Stimulated activated CD8-positive, alpha-beta memory T cell treated with anti-CD3 and anti-CD28 coated beads, Interleukin-2, amount 100 ng/mL, for 1 hour (primary cell): ENCODE results near the gene PTTG1IP.

ENCODE experiments used
- DNase-seq, 2 donors: peaks; one replicate each; pipeline ENCODE4 v3.0.0-alpha.2; 2020; ENCODE audit warnings: low read depth in 2 of 2

Gene PTTG1IP

DNA sequence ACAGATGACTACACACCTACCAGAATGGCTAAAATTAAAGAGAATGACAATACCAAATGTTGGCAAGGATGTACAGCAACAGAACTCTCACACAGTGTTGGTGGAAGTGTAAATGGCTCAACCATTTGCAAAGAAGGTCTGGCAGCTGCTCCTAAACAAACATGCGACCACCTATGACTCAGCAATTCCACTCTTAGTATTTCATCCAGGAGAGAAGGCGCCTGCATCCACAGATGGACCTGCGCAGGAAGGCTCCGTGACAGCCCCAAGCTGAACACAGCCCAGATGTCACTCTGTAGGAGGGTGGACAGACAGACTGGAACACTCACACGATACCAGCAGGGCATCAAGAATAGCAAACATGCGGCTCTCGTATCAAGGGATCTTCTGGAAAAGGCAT is 6.7 kb downstream of the PTTG1IP start:
- DNase-seq = no peak

DNA sequence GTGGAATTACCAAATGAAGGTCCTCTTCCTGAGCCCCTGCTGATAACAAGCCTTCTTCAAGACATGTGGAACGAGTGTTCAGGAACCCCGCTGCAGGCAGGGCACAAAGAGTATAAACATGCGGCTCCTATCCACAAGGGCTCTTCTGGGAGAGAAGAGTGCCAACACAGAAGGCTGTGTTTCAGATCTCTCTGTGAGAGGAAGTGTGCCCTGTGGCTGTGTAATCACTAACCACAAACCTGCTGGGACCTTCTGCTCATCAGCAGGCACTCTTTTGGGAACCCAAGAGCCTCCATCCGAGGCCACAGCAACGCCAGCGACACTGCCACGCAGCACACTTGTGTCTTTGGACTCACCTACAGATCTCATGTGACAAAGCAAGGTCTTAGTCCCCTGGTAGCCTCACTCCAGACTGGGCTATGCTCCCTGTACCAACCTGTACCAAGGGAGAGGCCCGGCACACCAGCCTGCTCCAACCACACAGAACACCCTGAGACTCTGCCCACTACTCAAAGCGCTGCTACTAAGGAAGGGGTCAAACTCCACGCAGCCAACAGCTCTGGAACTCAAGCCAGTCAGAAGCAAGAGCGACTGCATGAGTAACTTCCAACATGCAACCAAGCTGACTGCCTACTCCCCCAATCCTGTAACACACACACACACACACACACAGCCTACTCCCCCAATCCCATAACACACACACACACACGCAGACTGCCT is 7.8 kb downstream of the PTTG1IP start:
- no peak for DNase-seq

GRCh38 chr21:44862869-44863685 is 10.4 kb downstream of the PTTG1IP start:
- DNase-seq = no peak

DNA sequence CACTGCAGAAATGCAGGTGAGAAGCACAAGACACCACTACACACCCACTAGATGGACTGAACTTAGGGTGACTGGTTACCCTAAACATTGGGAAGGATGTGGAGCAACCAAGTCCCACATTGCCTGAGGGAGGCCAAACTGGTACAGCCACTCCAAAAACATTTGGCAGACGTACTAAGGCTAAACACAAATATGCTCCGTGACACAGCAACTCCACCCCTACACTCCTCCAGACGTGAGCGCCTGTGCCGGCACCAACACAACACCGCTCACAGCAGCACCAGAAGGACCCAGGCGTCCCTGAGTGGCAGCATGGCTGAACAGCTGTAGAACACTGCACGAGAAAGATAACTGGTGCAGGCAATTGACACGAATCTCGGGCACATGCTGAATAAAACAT is 14.7 kb downstream of the PTTG1IP start:
- no peak for DNase-seq

- DNase-seq = no peak
Measured at GRCh38 chr21:44858291-44858690, 15.2 kb downstream of the PTTG1IP start.

DNA sequence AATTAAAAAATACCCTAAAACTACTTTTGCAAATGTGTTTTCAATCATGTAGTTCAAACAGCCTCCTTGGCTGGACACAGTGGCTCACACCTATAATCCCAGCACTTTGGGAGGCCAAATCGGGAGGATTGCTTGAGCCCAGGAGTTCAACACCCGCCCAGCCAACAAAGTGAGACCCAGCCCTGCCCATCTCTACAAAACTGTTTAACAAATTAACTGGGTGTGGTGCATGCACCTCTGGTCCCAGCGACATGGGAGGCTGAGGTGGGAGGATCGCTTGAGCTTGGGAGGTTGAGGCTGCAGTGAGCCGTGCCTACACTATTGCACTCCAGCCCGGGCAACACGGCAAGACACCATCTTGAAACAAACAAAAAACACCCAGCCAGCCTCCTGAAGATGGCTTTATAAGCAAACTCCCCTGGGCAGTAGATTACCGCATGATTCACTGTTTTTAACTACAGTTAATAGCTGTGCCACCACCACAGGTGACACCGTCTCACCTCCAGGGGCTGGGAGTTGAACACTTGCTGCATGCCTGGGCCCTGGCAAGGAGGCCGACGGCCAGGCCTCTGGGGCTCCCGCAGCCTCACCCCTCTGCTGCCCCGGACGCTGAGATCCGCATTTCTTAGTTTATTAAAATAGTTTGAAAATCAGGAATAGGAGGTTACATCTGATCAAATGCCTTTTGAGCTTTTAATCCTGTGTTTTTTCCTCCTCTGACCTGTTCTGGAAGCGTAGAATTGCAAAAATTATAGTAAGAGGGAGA is 16.2 kb downstream of the PTTG1IP start:
- DNase-seq = no peak

- no peak for DNase-seq
Measured at GRCh38 chr21:44856131-44856530, 17.4 kb downstream of the PTTG1IP start.

GRCh38 chr21:44855572-44855971 is 17.9 kb downstream of the PTTG1IP start:
- DNase-seq = no peak

DNA sequence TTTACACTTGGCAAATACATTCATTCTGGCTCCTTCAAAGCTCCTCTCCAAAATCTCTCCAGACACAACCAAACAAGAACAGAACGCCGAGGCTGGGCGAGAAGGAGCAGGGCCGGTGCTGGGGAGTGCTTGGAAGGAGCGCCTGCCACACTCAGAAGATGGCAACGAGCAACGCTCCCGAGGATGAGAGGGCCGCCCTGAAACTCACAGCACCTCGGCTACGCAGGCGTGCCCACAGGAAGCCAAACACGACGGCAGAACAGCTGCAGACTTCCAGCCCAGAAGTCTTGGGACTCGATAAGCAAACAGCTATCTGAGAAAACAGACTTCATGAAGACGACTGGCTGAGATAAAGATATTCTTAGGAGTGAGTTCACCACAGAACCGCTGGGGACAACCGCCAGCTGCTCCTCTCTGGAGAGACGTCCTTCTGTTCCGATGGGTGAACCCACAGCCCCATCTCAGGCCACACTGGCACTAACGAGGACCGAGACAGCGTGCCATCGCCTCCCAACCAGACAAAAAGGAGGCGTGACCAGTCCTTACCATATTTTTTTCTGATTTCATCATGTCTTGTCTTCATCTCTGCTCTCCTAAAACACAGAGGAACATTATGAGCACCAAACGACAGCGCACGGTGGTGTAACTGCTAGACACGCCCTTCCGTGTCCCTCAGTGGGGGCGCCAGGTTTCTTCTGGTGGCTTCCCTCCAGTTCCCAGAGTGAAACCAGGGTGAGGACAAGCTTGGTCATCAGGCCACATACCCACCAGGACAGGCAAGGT is 18.6 kb downstream of the PTTG1IP start:
- no peak for DNase-seq

- no peak for DNase-seq
Measured at GRCh38 chr21:44854391-44854663, 19.2 kb downstream of the PTTG1IP start.

GRCh38 chr21:44853601-44854390 is 19.7 kb downstream of the PTTG1IP start:
- no peak for DNase-seq

DNA sequence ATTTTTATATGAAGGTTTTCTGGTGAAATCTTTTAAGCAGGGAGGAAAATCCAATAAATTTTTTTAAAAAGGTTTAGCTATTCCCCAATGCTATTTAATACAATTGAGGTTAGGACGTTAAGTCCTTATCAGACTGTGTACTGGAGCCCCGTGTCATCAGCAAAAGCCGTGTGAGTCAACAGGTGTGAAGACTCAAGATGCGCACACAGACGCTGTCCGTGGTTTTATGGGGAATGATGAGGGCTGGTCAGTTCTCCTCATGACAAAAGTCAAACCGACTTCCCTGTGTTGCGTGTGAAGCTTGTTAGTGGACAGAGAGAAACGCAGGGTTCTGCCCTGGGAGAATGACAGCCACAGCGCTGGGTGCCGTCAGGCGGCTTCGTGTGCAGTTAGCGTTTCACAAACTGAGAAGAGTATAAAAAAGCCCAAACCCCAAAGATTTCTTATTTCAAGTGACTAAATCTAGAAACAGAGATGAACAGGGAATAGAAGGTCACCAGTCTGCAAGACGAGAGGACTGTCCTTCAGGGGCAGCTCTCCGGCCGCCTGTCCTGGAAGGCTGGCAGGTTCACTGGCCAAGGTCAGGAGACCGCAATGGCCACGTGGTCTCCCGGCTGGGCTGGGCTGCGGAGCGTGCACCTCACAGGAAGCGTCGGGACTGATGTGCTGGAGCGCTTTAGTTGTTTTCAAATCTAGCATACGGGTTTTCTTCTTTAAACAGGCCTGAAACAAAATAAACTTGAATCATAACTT is 22.4 kb downstream of the PTTG1IP start:
- DNase-seq = no peak

- DNase-seq = no peak
Measured at GRCh38 chr21:44850208-44850800, 23.2 kb downstream of the PTTG1IP start.

DNA sequence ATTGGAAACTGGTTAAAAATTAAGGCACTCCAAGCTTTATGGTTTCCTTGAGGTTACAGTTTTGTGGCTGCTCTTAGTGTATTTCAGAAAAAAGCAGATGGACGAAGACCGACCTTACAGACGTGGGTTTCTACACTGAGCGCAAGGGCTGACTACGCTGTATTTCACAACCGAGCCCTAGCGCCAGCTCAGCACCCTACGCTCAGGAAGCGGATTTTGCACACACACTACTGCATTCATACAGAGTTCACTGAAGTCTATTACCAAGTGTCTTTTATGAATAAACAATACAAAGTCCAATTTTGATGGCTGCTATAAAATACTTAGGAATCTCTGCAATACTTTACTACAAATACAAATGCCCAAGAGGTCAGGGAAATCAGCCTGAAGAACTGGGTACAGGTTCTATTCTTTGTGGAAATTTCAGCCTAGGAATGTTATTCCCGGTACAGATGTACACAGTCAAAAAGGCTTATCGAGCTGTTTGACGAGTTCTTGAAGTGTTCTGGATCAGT is 23.8 kb downstream of the PTTG1IP start:
- no peak for DNase-seq

- DNase-seq = no peak
Measured at GRCh38 chr21:44848821-44849521, 24.5 kb downstream of the PTTG1IP start.

DNA sequence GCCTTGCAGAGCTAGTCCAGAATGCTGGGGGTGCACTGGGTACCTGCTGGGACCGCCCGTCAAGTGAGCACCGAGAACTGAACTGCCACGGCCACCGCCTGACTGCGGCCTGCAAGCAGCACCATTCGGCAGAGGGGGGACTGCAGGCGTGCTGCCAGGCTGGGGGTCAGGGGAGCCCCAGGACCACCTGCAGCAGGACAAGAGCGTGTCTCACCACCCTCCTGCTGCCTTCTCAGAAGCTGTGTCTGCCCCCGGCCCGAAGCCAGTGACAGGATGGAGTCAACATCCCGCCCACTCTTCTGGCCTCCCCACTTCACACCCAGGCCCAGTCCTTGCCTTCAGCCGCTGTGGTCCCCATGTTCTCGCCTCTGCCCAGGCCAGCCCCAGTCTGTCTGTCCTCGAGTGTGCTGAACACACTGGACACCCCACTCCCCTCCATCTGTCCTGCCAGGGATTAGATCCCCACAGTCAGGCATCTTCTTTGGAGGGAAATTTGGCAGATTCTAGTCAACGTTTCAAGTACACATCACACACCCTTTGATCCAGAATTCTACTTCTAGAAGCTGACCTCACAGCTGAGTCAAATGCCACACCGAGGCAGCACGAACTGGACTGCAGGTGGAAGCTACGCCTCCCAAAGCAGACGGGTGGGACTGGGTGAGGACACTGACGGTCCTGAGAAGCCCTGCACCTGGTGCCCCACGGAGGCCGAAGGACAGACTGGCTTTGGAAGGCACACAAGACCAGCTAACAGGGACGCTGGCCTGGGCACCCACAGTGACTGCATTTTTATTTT is 26.0 kb downstream of the PTTG1IP start:
- no peak for DNase-seq

DNA sequence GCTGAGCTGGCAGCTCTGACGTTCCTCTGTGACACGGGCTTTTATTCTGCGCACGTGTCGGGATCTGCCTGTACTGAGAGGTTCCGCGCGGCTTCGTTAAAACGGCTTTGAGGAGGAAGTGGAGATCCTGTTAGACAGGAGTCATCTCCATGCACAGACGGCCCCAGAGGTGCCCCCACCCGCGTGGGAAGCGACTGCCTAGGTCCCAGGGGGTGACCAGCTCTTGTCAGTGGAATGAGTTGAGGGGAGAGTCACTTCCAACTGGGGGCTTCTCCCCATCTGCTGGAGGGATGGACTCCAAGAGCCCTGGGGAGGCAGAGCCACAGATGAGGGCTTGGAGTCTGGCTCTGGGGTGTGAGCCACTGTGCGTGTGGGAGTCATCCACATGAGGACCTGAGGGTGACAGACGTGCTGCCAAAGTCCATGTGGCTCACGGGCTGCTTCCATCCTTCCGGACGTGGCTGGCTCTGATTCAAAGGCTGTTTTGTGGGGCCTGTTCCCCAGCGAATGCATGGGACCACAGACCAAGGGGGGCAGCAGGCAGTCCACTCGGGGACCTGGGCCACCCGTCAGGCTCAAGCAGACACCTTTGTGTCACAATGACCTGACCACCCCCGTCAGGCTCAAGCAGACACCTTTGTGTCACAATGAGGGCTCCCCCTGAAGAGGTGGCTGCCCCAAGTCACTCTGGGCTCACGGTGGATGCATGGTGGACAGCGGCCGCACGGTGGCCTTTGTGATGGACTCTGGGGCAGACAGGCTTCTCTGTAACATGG is 26.8 kb downstream of the PTTG1IP start:
- no peak for DNase-seq

DNA sequence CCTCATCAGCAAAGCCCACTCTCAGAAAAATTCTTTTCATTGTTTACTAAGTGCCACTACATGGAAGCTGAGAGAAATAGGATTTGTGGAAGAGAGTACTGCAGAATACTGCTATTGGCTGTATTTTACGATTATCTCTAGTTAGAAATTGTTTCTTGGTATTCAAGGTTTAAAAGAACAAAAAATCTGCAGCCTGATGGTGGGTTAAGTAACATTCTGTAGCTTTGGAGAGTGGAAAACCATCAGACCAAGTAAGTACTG is 27.3 kb downstream of the PTTG1IP start:
- DNase-seq = no peak
